HG02623 (cell line): ENCODE measurements around the gene ZSCAN16.

Experiments used
- ATAC-seq: cut with Tn5 transposase; IDR thresholded peaks from one replicate; pipeline ENCODE4 v1.9.1; 2021; ENCODE audit warnings: moderate library complexity; ENCODE audit not compliant: unreplicated experiment

Gene ZSCAN16

DNA sequence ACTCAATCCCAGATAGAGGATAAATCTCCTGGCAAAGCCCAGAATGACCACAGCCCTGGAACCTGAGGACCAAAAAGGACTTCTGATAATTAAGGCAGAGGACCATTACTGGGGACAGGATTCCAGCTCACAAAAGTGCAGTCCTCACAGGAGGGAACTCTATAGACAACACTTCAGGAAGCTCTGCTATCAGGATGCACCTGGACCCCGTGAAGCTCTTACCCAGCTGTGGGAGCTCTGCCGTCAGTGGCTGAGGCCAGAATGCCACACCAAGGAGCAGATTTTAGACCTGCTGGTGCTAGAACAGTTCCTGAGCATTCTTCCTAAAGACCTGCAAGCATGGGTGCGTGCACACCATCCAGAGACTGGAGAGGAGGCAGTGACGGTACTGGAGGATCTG lies 992 bp downstream of the ZSCAN16 start:
- ATAC-seq = no peak

GRCh38 chr6:28134015-28134414 lies 9.6 kb downstream of the ZSCAN16 start:
- ATAC-seq = no peak

DNA sequence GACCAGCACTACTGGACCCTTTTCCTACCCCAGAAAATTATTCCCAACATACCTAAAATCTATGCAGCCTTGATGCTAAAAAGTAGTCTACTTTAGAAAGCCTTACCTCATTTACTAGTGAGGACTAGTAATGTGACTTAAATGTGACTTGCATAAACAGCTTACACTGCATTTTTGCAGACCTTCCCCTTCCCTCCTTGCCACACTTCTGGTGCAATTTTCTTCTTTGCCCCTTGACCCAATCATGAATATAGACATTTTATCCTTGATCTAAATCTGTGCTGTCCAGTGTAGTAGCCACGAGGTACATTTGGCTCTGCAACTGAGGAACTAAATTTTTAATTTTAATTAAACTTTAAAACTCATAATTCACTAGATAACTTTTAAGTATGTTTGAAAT lies 10.3 kb downstream of the ZSCAN16 start:
- ATAC-seq = no peak

- ATAC-seq = no peak
These were observed 11.0 kb downstream of the ZSCAN16 start for GRCh38 chr6:28135393-28135792.

GRCh38 chr6:28136585-28137504 lies 12.4 kb downstream of the ZSCAN16 start:
- ATAC-seq = peak; percentile 65

- ATAC-seq = no peak
These were observed 13.1 kb downstream of the ZSCAN16 start for GRCh38 chr6:28137505-28137981.

DNA sequence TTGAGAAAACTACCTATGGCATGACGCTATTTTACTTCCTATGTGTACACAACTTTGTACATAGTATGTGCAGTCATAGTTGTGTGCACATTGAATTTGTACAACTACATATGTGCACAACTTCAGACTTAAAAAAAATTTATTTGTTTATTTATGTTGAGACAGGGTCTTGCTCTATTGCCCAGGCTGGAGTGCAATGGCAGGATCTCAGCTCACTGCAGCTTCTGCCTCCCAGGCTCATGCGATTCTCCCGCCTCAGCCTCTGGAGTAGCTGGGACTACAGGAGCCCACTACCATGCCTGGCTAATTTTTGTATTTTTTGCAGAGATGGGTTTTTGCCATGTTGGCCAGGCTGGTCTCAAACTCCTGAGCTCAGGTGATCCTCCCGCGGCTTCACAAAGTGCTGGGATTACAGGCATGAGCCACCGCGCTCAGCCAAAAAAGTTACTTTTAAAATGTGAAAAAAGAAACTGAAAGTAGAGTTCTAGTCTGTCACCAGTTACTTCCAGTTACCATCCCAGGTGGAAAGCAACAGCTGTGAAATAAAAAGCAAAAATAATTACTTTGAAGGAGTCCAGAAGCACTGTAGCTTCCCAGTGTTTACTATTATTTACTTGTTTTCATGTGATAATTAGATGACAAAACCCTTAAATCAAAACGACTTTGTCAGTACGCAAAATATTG lies 15.6 kb downstream of the ZSCAN16 start:
- ATAC-seq = no peak

DNA sequence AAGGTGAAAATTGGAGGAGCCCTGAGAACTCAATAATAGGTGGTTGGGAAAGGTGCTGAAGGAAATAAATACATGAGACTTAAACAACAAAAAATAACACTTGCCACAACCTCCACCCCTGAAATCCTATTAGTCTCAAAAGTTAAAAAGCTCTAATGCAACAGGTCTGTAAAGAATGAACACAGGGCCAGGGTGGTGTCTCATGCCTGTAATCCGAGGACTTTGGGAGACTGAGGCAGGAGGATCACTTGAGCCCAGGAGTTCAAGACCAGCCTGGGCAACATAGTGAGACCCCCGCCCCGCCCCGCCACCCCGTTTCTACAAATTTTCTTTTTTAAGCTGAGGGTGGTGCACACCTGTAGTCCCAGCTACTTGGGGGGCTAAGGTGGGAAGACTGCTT lies 16.2 kb downstream of the ZSCAN16 start:
- no peak for ATAC-seq

DNA sequence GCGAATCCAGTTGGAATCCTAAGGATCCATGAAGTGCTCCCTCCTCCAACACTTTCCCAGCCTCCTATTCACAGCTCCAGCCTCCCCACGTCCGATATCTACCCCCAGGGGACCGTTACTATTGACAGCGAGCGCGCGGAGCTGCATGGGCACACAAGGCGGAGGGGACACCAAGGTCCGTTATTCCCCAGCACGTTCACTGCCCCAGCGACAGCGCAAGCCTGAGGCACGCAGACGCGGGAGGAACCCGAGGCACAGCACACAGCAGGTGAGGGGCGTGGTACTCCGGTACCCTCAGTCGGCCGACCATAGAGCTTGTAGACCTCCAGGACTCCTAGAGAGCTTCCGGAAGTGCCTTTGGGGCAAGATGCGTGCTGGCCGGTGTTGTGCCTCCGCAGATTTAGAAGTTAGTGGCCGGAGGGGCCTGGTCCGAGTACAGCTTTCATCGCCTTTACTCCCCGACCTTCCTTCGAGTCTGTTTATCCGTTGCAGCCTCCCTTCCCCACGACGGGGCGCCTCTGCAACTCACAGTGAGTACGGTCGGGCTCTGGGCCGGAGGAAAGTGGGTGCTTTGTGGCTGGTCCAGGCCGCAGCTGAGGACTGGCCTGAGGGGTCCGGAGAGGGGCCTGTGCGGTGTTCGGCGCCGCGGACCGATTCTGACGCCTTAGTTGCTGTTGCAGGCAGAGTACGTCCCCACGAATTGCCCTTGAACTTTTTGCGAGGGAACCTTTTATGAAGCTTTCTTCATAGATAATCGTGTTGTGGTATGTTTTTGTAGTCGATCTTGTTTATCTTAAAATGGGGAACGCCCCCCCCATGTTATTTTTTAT lies 17.3 kb downstream of the ZSCAN16 start, which contains the start of gene ZKSCAN8:
Gene ZKSCAN8, plus strand, starts transcription at position 384 of the 830 bp plus-strand sequence. CDS start 6,525 bp downstream, outside the sequence.
- peak; percentile 80 for ATAC-seq

DNA sequence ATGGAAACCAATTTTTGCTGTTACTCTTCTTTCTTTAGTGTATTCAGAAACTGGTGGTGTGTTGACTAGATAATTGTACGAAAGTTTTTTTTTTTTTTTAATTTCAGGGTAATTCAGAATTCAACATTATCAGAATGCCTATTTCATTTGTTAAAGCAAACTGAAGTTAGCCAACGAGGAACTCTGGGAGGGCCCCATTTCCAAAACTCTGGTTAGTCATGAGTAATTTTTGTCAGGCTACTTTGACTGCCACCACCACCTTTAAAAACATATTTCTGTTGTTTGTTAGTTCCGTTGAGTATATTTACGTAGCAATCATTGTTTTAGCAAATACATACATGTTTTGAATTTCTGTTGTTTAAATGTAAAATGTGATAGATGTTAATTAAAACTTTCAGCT lies 18.0 kb downstream of the ZSCAN16 start:
- no peak for ATAC-seq

DNA sequence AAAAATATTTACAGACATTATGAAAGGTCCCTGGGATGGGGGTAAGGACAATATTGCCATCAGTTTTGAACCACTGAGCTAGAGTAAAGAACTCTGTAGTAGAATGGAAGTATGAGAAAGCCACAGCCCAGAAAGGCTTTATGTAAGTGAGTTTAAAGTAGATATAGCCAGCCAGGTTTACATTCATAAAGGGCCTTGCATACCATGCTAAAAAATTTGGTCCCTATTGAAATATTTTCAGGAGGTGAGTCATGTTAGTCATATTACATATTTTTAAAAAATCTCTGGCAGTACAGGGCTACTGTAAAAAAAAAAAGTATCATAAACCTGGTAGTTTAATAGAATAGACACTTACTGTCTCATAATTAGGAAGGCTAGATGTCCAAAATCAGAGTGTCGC lies 20.8 kb downstream of the ZSCAN16 start:
- no peak for ATAC-seq

DNA sequence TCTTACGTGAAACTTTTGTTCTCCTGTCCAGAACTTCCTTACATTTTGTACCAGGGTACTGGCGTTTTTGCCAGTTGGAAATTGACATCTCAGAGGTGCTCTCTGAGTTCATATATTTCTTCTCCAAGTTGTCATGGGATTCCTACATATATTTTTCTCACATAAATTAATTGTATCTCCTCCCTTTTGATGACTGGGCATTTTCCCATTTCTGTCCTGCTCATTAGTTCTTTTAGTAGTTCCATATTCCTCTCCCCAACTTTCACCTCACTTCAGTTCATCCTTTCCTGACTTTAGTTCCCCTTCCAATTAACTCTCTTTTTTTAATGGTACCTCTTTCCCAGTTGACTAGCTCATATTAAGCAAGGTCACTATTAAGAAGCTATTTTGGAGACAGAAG lies 28.1 kb downstream of the ZSCAN16 start:
- no peak for ATAC-seq

GRCh38 chr6:28153546-28153945 lies 29.1 kb downstream of the ZSCAN16 start:
- ATAC-seq = no peak

DNA sequence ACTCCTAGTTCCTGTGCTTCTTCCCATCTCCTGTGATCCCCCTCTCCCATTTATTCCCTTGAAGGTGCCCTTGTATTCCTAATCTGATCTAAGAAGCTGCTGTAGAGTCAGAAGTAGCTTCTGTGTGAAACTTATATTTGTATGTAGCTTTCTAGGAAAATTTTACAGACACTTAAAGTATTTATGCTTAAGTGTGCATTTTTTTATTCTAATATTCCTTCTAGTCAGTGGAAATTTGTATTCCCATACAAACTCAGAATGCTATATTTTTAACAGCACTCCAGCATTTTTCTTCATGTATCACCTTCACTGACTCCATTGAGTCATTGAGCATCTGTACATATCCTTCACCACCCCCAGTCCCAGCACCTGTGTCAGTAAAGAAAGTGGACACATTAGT lies 29.9 kb downstream of the ZSCAN16 start:
- no peak for ATAC-seq

DNA sequence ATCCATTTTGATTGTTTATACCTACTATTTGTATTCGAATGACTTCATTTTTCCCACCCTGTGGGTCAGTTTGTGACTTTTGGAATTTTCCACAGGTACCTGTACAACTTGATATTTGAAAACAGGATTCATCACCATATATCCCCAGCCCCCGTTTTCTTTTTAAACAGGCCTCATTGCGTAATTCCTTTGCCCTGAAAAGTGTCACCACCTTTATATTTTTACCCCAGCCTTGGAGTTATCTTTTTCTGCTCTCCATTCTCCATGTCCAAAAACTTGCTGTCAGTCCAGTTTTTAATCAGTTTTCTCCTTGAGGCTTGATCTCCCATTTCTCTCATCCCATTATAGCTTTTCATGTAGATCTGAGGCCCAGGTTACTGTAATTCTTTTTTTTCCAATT lies 33.9 kb downstream of the ZSCAN16 start:
- ATAC-seq = no peak

DNA sequence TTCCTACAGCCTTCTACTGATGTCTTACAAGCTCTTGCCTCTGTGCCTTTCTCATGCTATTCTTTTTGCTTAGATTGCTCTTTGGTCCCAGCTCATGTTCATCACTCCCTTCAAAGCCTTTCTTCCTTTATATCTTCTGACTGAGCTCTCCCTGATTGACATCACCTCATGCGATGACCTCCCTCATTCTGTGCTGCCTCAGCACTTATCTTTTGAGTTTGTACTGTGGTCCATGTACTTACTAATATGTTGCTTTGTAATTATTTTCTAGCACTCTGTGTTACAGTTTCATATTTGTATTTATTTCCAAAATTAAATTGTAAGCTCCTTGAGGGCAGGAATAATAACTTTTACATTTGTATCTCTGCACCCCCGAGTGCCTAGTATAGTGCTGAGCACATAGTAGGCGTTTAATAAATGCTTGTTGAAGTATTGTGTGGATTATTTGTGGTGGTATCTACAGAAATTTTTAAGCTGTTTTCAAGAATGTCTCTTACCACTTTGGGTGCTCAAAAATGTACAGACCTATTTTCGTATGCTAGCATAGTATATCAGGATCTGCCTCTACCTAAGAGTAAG lies 34.7 kb downstream of the ZSCAN16 start:
- ATAC-seq = no peak

DNA sequence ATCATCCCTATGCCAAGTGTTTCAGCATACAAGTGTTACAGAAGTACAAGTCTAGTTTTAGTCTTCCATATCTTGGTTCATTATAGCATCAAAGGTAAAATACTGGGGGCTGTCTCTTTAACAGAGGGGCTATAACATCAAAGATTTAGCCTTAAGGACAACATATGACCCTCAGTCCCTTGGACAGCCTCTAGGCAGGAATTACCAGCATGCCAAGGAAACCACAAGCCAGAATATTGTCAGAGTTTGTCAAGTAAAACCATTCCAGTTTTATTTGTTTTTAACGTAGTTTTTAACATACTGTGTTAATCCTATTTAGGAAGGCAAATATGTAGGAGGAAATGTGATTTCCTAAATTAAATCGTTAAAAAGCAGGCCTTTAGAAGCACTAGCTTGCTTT lies 35.8 kb downstream of the ZSCAN16 start:
- ATAC-seq = no peak

DNA sequence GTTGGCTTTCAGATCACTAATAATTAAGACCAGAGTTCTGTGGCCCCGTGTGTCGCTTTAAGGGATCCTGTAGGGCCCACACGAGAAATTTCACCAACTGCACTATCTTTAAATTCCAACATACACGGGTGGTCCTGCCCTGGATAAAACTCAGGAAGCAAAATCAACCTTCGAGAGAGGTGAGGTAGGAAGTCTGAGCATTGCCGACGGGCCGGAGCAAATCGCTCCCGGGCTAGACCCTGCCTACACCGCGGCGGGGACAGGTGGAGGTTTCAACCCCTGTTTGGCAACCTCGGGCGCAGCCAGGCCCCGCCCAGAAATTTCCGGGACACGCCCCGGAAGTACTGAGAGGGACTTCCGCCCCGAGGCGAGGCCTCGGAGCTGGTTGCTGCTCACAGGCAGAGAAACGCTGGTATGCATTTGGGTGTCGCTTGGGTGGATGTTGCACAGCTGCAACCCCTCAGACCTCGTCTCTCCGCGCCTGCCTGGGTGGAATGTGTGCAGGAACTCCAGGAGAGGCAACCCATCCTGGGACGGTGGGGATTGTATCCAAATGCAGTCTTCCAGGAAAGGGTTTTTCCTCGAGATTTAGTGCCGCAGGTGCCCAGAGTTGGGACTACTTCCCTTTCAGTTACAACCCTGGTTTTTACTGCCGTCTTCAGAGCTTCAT lies 37.1 kb downstream of the ZSCAN16 start:
- ATAC-seq = peak; percentile 72

DNA sequence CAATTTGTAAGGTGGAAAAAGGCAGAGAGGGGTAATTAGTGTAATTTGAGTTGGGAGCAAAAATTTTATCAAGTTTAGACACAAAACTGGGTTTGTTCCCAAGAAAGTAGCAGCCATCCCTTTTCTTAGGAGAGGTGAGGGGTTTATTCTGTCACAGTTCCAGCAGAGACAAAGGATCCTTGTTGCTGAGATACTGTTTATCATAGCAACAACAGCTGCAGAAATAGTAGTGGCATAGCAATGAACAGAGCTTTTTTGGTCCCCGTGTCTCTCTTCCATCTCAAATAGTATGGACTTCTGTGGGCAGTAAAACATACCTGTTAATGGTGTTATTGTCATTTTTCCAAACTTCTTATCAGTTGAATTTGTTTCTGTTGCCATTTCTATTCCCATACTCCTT lies 41.2 kb downstream of the ZSCAN16 start:
- no peak for ATAC-seq

- ATAC-seq = no peak
These were observed 42.7 kb downstream of the ZSCAN16 start for GRCh38 chr6:28167068-28167467.
